Liver (tissue), 9 donors: ENCODE measurements around the gene PNMA8C. TPM values are rescaled to one million over a fixed set of nuclear protein-coding genes. Genes with fewer than 3 reads are reported as not detected.

Source experiments
- DNase-seq: peaks from one replicate; pipeline ENCODE4 v3.0.0-alpha.2; 2017; ENCODE audit warnings: low spot score
- H3K27ac ChIP-seq, 2 donors: one replicate each; pipeline ENCODE4 v1.7.0; 2013; ENCODE audit warnings: inconsistent platforms in 2 of 2, low read length in 2 of 2, control low read depth in 1 of 2, low read depth in 1 of 2, mild to moderate bottlenecking in 1 of 2
- H3K27me3 ChIP-seq, 4 donors: one replicate each; pipeline versions ENCODE4 v1.6.1 to v1.7.0; 2013; ENCODE audit warnings: low read length in 3 of 4, inconsistent platforms in 1 of 4, mild to moderate bottlenecking in 1 of 4, moderate library complexity in 1 of 4; ENCODE audit not compliant: control insufficient read depth in 4 of 4, insufficient read depth in 4 of 4
- H3K36me3 ChIP-seq, 4 donors: one replicate each; pipeline versions ENCODE4 v1.6.1 to v1.7.0; 2013; ENCODE audit warnings: low read length in 3 of 4, mild to moderate bottlenecking in 3 of 4, low read depth in 1 of 4, moderate library complexity in 1 of 4; ENCODE audit not compliant: control insufficient read depth in 4 of 4, insufficient read depth in 3 of 4
- H3K4me1 ChIP-seq, 4 donors: one replicate each; pipeline versions ENCODE4 v1.6.1 to v1.7.0; 2013; ENCODE audit warnings: low read length in 3 of 4, mild to moderate bottlenecking in 3 of 4, moderate library complexity in 1 of 4; ENCODE audit not compliant: control insufficient read depth in 4 of 4, insufficient read depth in 4 of 4
- H3K4me3 ChIP-seq, 3 donors: one replicate each; pipeline versions ENCODE4 v1.6.1 to v1.7.0; 2013; ENCODE audit warnings: low read length in 3 of 3, control low read depth in 1 of 3, low read depth in 1 of 3, mild to moderate bottlenecking in 1 of 3
- H3K9ac ChIP-seq, 2 donors: one replicate each; pipeline ENCODE4 v1.7.0; 2013; ENCODE audit warnings: low read length in 2 of 2, mild to moderate bottlenecking in 2 of 2, moderate library complexity in 2 of 2, control low read depth in 1 of 2, low read depth in 1 of 2
- H3K9me3 ChIP-seq, 4 donors: one replicate each; pipeline versions ENCODE4 v1.6.1 to v1.7.0; 2013; ENCODE audit warnings: low read length in 3 of 4; ENCODE audit not compliant: control insufficient read depth in 4 of 4
- EGR1 ChIP-seq, 2 donors: IDR thresholded peaks; 2 replicates each; pipeline ENCODE4 v1.6.1; 2016 to 2018; ENCODE audit warnings: antibody characterized with exemption in 2 of 2, low read depth in 2 of 2
- FOXA1 ChIP-seq: IDR thresholded peaks from 2 replicates; pipeline ENCODE4 v1.6.1; 2016; ENCODE audit warnings: antibody characterized with exemption
- FOXA2 ChIP-seq: IDR thresholded peaks from 2 replicates; pipeline ENCODE4 v1.6.1; 2016; ENCODE audit warnings: antibody characterized with exemption
- GABPA ChIP-seq, 2 donors: IDR thresholded peaks in 1 of 2; conservative IDR thresholded peaks in 1 of 2; 2 replicates each; pipeline ENCODE4 v1.6.1; 2016; ENCODE audit warnings: antibody characterized with exemption in 2 of 2, mild to moderate bottlenecking in 1 of 2, moderate library complexity in 1 of 2
- HNF4A ChIP-seq, 2 donors: conservative IDR thresholded peaks; 2 replicates each; pipeline ENCODE4 v1.6.1; 2016; ENCODE audit warnings: antibody characterized with exemption in 2 of 2, mild to moderate bottlenecking in 2 of 2
- HNF4G ChIP-seq: IDR thresholded peaks from 2 replicates; pipeline ENCODE4 v1.6.1; 2016; ENCODE audit warnings: antibody characterized with exemption
- JUND ChIP-seq, 2 donors: IDR thresholded peaks; 2 replicates each; pipeline ENCODE4 v1.6.1; 2016; ENCODE audit warnings: antibody characterized with exemption in 2 of 2
- NR2F2 ChIP-seq: IDR thresholded peaks from 2 replicates; pipeline ENCODE4 v1.6.1; 2016; ENCODE audit warnings: antibody characterized with exemption
- RAD21 ChIP-seq, 2 donors: IDR thresholded peaks; 2 replicates each; pipeline ENCODE4 v1.6.1; 2016; ENCODE audit warnings: antibody characterized with exemption in 2 of 2, mild to moderate bottlenecking in 2 of 2
- RXRA ChIP-seq, 2 donors: IDR thresholded peaks; 2 replicates each; pipeline ENCODE4 v1.6.1; 2017 to 2018; ENCODE audit warnings: antibody characterized with exemption in 2 of 2, mild to moderate bottlenecking in 1 of 2
- SP1 ChIP-seq: IDR thresholded peaks from 2 replicates; pipeline ENCODE4 v1.6.1; 2018; ENCODE audit warnings: antibody characterized with exemption, mild to moderate bottlenecking
- TAF1 ChIP-seq: conservative IDR thresholded peaks from 2 replicates; pipeline ENCODE4 v1.6.1; 2016; ENCODE audit warnings: antibody characterized with exemption, mild to moderate bottlenecking
- YY1 ChIP-seq: IDR thresholded peaks from 2 replicates; pipeline ENCODE4 v1.6.1; 2016; ENCODE audit warnings: antibody characterized with exemption, mild to moderate bottlenecking
- WGBS: extraction: QIAGEN DNeasy Blood & Tissue Kit; methylation state at CpG from one replicate; pipeline ENCODE4 v1.1.7; 2013; 5-methylcytosine and 5-hydroxymethylcytosine counted together
- polyA plus RNA-seq, 2 donors: library from polyadenylated mRNA; stranded (reverse) in 1 of 2; unstranded in 1 of 2; fragments of 200-250 nt in 1 of 2; fragments of >200 nt in 1 of 2; fragmentation: Nextera tagmentation in 1 of 2; extraction: Ambion mirVana in 1 of 2; gene quantifications; one replicate each; pipeline versions ENCODE4 v1.2.1 to v1.2.3, GENCODE V29; 2013 to 2015
- total RNA-seq, 2 donors: library from RNA; depleted of rRNA; stranded (reverse); fragments of >200 nt; gene quantifications; one replicate each; pipeline ENCODE4 v1.2.3, GENCODE V29; 2014
- TF ChIP-seq, protein P1 (sequence below): fragments of 150-350 bp; IDR thresholded peaks from 2 replicates; pipeline ENCODE4 v1.5.1; 2017; ENCODE audit warnings: improper control_type of control experiment, low read depth, low read length; ENCODE audit not compliant: missing input control
- TF ChIP-seq, protein P2 (sequence below): IDR thresholded peaks from 2 replicates; pipeline ENCODE4 v1.6.1; 2016; ENCODE audit warnings: antibody characterized with exemption
- TF ChIP-seq, protein P3 (sequence below): IDR thresholded peaks from 2 replicates; pipeline ENCODE4 v1.6.1; 2016; ENCODE audit warnings: antibody characterized with exemption, mild to moderate bottlenecking
- TF ChIP-seq, protein P4 (sequence below): IDR thresholded peaks from 2 replicates; pipeline ENCODE4 v1.6.1; 2016; ENCODE audit warnings: antibody characterized with exemption
- TF ChIP-seq, protein P5 (sequence below): IDR thresholded peaks from 2 replicates; pipeline ENCODE4 v1.6.1; 2016; ENCODE audit warnings: antibody characterized with exemption
- donor health status: healthy.
- donor health status: healthy.
- donor health status: healthy.
- donor health status: healthy.
- donor health status: healthy.

The PNMA8C gene
- total and polyA plus RNA-seq, 4 donors = under 0.01 TPM; not detected in 3

DNA sequence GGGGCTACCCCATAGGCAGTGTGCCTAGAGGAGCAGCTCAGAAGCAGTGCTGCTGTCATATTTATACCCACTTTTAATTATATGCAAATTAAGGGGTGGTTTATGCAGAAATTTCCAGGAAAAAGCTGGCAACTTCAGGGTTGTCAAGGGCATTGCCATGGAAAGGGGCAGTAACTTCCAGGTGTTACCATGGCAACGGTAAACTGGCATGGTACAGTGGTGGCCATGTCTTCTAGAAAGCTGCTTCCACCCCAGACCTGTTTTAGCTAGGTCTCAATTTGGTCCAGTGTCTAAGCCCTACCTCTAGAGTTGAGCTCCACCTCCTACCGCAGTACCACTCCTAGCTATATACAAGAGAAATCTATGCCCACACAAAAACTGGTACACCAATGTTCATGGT, 31.3 kb upstream of the PNMA8C start:
- Histone ChIP-seq H3K4me3 (no peak overlapping the region), H3K27ac (no peak overlapping the region), H3K27me3 (peaks cover 0 to 3% (median 0%) of the 10 kb centered on the region in 4 donors), H3K36me3 (no peaks in the 10 kb centered on the region), H3K4me1 (no peaks in the 10 kb centered on the region), H3K9ac (no peak overlapping the region), H3K9me3 (no peaks in the 10 kb centered on the region)
- WGBS = 71% methylated on average over 2 of the region's 2 CpGs
- DNase-seq = no peak
- TF ChIP-seq HNF4A (conservative IDR thresholded peaks at IDR 0.05) (no peak), NR2F2 (no peak), JUND (IDR thresholded peaks at IDR 0.05) (no peak), GABPA (IDR thresholded peaks at IDR 0.05 in 1 of 2, conservative IDR thresholded peaks at IDR 0.05 in 1 of 2) (no peak), FOXA2 (no peak), HNF4G (no peak), YY1 (no peak), RXRA (IDR thresholded peaks at IDR 0.05) (no peak), SP1 (no peak), RAD21 (IDR thresholded peaks at IDR 0.05) (no peak), TAF1 (no peak), EGR1 (IDR thresholded peaks at IDR 0.05; ENCODE audit: low read depth in 2 of 2) (no peak), FOXA1 (no peak)
- TF ChIP-seq, protein P1, sequence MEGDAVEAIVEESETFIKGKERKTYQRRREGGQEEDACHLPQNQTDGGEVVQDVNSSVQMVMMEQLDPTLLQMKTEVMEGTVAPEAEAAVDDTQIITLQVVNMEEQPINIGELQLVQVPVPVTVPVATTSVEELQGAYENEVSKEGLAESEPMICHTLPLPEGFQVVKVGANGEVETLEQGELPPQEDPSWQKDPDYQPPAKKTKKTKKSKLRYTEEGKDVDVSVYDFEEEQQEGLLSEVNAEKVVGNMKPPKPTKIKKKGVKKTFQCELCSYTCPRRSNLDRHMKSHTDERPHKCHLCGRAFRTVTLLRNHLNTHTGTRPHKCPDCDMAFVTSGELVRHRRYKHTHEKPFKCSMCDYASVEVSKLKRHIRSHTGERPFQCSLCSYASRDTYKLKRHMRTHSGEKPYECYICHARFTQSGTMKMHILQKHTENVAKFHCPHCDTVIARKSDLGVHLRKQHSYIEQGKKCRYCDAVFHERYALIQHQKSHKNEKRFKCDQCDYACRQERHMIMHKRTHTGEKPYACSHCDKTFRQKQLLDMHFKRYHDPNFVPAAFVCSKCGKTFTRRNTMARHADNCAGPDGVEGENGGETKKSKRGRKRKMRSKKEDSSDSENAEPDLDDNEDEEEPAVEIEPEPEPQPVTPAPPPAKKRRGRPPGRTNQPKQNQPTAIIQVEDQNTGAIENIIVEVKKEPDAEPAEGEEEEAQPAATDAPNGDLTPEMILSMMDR = no peak
- TF ChIP-seq, protein P2, sequence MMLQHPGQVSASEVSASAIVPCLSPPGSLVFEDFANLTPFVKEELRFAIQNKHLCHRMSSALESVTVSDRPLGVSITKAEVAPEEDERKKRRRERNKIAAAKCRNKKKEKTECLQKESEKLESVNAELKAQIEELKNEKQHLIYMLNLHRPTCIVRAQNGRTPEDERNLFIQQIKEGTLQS = no peak
- TF ChIP-seq, protein P3, sequence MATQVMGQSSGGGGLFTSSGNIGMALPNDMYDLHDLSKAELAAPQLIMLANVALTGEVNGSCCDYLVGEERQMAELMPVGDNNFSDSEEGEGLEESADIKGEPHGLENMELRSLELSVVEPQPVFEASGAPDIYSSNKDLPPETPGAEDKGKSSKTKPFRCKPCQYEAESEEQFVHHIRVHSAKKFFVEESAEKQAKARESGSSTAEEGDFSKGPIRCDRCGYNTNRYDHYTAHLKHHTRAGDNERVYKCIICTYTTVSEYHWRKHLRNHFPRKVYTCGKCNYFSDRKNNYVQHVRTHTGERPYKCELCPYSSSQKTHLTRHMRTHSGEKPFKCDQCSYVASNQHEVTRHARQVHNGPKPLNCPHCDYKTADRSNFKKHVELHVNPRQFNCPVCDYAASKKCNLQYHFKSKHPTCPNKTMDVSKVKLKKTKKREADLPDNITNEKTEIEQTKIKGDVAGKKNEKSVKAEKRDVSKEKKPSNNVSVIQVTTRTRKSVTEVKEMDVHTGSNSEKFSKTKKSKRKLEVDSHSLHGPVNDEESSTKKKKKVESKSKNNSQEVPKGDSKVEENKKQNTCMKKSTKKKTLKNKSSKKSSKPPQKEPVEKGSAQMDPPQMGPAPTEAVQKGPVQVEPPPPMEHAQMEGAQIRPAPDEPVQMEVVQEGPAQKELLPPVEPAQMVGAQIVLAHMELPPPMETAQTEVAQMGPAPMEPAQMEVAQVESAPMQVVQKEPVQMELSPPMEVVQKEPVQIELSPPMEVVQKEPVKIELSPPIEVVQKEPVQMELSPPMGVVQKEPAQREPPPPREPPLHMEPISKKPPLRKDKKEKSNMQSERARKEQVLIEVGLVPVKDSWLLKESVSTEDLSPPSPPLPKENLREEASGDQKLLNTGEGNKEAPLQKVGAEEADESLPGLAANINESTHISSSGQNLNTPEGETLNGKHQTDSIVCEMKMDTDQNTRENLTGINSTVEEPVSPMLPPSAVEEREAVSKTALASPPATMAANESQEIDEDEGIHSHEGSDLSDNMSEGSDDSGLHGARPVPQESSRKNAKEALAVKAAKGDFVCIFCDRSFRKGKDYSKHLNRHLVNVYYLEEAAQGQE = no peak
- TF ChIP-seq, protein P4, sequence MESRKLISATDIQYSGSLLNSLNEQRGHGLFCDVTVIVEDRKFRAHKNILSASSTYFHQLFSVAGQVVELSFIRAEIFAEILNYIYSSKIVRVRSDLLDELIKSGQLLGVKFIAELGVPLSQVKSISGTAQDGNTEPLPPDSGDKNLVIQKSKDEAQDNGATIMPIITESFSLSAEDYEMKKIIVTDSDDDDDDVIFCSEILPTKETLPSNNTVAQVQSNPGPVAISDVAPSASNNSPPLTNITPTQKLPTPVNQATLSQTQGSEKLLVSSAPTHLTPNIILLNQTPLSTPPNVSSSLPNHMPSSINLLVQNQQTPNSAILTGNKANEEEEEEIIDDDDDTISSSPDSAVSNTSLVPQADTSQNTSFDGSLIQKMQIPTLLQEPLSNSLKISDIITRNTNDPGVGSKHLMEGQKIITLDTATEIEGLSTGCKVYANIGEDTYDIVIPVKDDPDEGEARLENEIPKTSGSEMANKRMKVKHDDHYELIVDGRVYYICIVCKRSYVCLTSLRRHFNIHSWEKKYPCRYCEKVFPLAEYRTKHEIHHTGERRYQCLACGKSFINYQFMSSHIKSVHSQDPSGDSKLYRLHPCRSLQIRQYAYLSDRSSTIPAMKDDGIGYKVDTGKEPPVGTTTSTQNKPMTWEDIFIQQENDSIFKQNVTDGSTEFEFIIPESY = no peak

DNA sequence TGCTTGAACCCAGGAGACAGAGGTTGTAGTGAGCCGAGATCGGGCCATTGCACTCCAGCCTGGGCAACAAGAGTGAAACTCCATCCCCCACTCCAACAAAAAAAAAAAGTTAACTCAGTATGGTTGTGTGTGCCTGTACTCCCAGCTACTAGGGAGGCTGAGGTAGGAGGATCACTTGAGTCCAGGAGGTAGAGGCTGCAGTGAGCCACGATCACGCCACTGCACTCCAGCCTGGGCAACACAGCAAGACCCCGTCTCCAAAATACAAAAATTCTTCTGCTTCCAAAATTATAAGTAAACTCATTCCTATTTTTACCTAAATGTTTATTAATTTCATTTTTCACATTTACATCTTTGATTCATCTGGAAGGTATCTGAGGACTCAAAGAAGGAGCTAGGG, 28.2 kb upstream of the PNMA8C start:
- DNase-seq = no peak
- Histone ChIP-seq H3K27me3 (no peaks in the 10 kb centered on the region), H3K4me1 (no peaks in the 10 kb centered on the region), H3K27ac (no peak overlapping the region), H3K9ac (no peak overlapping the region), H3K9me3 (no peaks in the 10 kb centered on the region), H3K36me3 (no peaks in the 10 kb centered on the region), H3K4me3 (no peak overlapping the region)
- WGBS = 83% methylated on average over 5 of the region's 5 CpGs
- TF ChIP-seq FOXA2 (no peak), SP1 (no peak), FOXA1 (no peak), GABPA (IDR thresholded peaks at IDR 0.05 in 1 of 2, conservative IDR thresholded peaks at IDR 0.05 in 1 of 2) (no peak), RXRA (IDR thresholded peaks at IDR 0.05) (no peak), NR2F2 (no peak), JUND (IDR thresholded peaks at IDR 0.05) (no peak), TAF1 (no peak)
- TF ChIP-seq, protein P1 = no peak
- TF ChIP-seq, protein P3 = no peak
- TF ChIP-seq, protein P5, sequence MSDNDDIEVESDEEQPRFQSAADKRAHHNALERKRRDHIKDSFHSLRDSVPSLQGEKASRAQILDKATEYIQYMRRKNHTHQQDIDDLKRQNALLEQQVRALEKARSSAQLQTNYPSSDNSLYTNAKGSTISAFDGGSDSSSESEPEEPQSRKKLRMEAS = no peak
